PC-9 (cell line): ENCODE measurements around the gene PSG5.
"Not testable (repeated sequence)": the region's sequence is repeated elsewhere in the genome, so short reads cannot be mapped to it uniquely, and the experiment has no call there.

Experiments used
- CTCF ChIP-seq: fragments of 200-600 bp; sonication (generic); conservative IDR thresholded peaks from 2 replicates; pipeline ENCODE4 v1.6.1; 2017; ENCODE audit warnings: mixed run types, antibody characterized with exemption, mild to moderate bottlenecking, moderate library complexity
- EZH2 ChIP-seq: fragments of 200-600 bp; sonication (generic); IDR thresholded peaks from 2 replicates; pipeline ENCODE4 v1.8.0; 2017; ENCODE audit warnings: antibody characterized with exemption, low read depth

- TF ChIP-seq CTCF, EZH2: not testable (repeated sequence)
Observed at GRCh38 chr19:43221891-43222290, 35.6 kb upstream of the PSG5 start.
